ENCODE data around the gene SNX27.
"Not testable (repeated sequence)": the region's sequence is repeated elsewhere in the genome, so short reads cannot be mapped to it uniquely, and the experiment has no call there.

DNA sequence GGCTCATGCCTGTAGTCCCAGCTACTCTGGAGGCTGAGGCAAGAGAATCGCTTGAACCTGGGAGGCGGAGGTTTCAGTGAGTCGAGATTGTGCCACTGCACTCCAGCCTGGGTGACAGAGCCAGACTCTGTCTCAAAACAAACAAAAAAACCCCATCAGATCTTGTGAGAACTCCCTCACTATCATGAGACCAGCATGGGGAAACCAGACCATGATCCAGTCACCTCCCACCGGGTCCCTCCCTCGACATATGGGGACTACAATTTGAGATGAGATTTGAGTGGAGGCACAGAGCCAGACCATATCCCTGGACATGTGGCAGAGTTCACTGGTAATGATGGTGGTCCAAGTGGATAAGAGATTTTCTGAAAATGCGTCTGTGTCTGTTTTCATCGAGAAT is 71.1 kb downstream of the SNX27 start:
- TF ChIP-seq, protein P1, sequence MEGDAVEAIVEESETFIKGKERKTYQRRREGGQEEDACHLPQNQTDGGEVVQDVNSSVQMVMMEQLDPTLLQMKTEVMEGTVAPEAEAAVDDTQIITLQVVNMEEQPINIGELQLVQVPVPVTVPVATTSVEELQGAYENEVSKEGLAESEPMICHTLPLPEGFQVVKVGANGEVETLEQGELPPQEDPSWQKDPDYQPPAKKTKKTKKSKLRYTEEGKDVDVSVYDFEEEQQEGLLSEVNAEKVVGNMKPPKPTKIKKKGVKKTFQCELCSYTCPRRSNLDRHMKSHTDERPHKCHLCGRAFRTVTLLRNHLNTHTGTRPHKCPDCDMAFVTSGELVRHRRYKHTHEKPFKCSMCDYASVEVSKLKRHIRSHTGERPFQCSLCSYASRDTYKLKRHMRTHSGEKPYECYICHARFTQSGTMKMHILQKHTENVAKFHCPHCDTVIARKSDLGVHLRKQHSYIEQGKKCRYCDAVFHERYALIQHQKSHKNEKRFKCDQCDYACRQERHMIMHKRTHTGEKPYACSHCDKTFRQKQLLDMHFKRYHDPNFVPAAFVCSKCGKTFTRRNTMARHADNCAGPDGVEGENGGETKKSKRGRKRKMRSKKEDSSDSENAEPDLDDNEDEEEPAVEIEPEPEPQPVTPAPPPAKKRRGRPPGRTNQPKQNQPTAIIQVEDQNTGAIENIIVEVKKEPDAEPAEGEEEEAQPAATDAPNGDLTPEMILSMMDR (IDR thresholded peaks at IDR 0.05) = not testable (repeated sequence)
- TF ChIP-seq POLR2A (IDR thresholded peaks at IDR 0.05) = not testable (repeated sequence)

Measured in right lobe of liver (tissue), 4 donors.